HG03045 (cell line): ENCODE results near the gene SETD1B.

Experiments used
- ATAC-seq: cut with Tn5 transposase; IDR thresholded peaks from one replicate; pipeline ENCODE4 v1.9.1; 2021; ENCODE audit warnings: mild to moderate bottlenecking, moderate library complexity; ENCODE audit not compliant: unreplicated experiment

The SETD1B gene

GRCh38 chr12:121806546-121807423 lies 3.0 kb downstream of the SETD1B start:
- no peak for ATAC-seq

GRCh38 chr12:121807642-121808347 lies 4.0 kb downstream of the SETD1B start:
- ATAC-seq = no peak

DNA sequence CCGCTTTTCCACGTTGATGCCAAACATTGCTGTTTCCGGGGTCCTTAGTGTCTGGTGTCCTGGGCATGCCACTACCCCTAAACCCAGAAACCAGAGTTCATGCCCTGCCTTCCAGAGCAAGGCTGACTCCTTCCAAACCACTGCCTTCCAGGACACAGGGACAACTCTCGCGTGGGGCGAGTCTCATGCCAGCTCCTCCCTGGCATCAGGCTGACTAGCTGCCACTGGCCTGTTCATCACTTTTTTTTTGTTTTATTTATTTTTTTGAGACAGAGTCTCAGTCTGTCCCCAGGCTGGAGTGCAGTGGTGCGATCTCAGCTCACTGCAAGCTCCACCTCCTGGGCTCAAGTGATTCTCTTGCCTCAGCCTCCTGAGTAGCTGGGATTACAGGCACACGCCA lies 4.8 kb downstream of the SETD1B start:
- ATAC-seq = no peak

- no peak for ATAC-seq
Measured at GRCh38 chr12:121809712-121810116, 5.9 kb downstream of the SETD1B start.

- no peak for ATAC-seq
Measured at GRCh38 chr12:121810234-121810817, 6.5 kb downstream of the SETD1B start.

- no peak for ATAC-seq
Measured at GRCh38 chr12:121810833-121811433, 7.1 kb downstream of the SETD1B start.

- no peak for ATAC-seq
Measured at GRCh38 chr12:121811434-121812319, 7.9 kb downstream of the SETD1B start.

GRCh38 chr12:121812320-121812871 lies 8.6 kb downstream of the SETD1B start:
- no peak for ATAC-seq

DNA sequence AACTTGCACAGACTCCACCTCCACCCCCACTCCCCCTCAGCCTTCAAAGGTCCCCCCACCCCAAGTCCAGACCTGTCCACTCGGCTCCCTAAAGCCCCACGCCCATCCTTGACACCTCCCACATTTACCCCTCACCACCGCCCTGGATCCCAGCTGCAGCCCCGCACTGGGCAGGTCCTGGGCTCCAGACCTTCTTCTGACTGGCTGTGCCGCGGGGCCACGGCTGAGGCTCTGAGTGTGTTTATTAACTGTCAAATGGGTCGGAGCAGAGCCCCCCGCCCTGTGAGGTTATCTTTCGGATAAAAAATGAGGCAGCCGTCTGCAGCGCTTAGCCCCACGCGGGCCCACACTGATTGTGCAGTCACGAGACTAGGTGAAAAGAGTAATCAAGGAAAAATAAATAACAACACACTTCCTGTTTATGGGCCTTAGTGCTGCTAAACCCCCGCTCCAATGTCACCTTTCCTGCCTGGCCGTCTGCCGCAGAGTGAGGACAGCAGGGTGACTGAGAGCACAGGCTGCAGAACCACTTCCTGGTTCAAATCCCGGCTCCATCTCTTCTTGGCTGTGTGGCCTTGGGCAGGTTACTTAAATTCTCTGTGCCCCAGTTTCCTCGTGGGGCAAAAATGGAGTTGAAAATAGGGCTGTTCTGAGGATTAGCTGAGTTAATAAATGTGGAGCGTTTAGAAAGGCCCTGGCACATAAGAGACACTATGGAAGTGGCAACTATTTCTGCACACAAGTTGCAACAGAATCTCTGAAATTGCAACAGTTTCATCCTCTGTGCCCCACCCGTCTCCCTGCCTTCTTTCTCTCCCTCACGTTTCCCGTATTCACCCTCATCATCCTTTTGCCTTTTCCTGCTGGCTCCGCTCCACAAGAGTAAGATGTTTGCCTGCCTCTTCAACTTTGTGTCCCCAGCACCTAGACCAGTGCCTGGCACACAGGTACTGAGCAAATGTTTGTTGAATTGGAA lies 9.4 kb downstream of the SETD1B start:
- ATAC-seq = no peak

- no peak for ATAC-seq
Measured at GRCh38 chr12:121813951-121814350, 10.1 kb downstream of the SETD1B start.

GRCh38 chr12:121814429-121815119 lies 10.8 kb downstream of the SETD1B start:
- ATAC-seq = no peak

- no peak for ATAC-seq
Measured at GRCh38 chr12:121815263-121815662, 11.5 kb downstream of the SETD1B start.

GRCh38 chr12:121816925-121817647 lies 13.3 kb downstream of the SETD1B start:
- no peak for ATAC-seq

DNA sequence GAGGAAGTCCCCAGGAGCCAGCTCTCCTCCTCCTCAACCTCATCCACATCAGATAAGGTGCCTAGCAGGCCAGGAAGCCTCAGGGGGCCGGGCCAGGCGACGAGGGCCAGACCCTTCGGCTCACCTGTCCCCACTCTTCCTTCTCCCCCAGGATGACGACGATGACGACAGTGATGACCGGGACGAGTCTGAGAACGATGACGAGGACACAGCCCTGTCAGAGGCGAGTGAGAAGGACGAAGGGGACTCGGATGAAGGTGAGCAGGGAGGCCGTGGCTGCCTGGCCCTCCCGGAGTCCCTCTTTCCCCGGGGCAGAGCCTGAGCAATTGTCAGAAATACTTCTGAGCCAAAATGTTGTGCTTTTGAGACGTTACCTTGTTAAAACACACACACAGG lies 13.8 kb downstream of the SETD1B start:
- no peak for ATAC-seq

DNA sequence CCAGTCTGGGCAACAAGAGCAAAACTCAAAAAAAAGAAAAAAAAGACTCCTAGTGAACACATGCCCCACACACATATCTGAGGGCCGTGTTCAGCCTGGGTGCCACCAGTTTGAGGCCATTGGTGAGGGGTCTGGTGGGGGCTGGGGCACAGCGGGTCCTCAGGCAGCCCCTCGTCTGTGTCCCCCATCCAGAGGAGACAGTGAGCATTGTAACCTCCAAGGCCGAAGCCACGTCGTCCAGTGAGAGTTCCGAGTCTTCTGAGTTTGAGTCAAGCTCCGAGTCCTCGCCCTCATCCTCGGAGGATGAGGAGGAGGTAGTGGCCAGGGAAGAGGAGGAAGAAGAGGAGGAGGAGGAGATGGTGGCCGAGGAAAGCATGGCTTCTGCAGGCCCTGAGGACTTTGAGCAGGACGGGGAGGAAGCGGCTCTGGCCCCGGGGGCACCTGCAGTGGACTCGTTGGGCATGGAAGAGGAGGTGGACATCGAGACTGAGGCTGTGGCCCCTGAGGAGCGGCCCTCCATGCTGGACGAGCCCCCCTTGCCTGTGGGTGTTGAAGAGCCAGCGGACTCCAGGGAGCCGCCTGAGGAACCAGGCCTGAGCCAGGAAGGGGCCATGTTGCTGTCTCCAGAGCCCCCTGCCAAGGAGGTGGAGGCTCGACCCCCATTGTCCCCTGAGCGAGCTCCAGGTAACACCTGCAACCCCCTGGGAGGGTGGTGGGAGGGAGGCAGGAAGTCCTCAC lies 15.6 kb downstream of the SETD1B start:
- ATAC-seq = no peak

- ATAC-seq = no peak
Measured at GRCh38 chr12:121820056-121820455, 16.2 kb downstream of the SETD1B start.
